GM21529 (cell line): ENCODE data around the gene ZBTB8OS.
"Not testable (repeated sequence)": the region's sequence is repeated elsewhere in the genome, so short reads cannot be mapped to it uniquely, and the experiment has no call there.

Source experiments
- ATAC-seq: cut with Tn5 transposase; IDR thresholded peaks from one replicate; pipeline ENCODE4 v1.9.1; 2021; ENCODE audit not compliant: unreplicated experiment

Gene ZBTB8OS

DNA sequence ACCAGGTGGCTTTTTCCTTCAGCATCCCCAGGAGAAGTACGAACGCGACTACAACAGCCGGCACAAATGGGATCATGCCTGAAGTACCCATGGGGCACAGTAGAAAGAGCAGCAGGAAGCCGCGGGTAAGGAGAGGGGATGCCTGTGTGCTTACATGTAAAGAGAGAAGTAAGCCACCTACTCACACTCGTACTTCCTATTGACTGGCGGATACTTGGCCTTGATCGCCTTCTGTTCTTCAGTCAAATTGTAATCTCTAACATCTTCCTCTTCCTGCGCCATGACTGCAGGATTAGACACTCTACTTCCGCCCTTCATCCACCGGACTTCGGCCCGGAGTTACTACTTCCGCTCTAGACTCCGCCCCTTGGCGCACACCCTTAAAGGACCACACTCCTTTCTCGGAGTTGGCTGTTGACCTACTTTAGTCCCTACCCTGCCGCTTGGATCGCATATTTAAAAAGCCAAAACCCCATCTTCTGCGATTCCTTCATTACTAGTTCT lies at the start of gene ZBTB8OS:
TSS of gene ZBTB8OS (minus strand) at position 303 of the 504 bp plus-strand sequence. CDS start at position 282, 21 bp downstream.
- peak; percentile 62 for ATAC-seq

DNA sequence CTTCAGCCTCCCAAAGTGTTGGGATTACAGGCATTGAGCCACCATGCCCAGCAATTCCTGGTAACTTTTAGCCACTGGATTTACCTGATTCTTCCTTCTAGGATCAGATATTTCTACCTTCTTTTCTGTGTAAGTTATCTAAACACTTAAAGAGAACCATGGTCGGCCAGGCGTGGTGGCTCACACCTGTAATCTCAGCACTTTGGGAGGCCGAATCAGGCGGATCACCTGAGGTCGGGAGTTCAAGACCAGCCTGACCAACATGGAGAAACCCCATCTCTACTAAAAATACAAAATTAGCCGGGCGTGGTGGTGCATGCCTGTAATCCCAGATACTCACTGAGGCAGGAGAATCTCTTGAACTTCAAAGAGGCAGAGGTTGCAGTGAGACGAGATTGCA lies 46.6 kb upstream of the ZBTB8OS start:
- not testable (repeated sequence) for ATAC-seq

DNA sequence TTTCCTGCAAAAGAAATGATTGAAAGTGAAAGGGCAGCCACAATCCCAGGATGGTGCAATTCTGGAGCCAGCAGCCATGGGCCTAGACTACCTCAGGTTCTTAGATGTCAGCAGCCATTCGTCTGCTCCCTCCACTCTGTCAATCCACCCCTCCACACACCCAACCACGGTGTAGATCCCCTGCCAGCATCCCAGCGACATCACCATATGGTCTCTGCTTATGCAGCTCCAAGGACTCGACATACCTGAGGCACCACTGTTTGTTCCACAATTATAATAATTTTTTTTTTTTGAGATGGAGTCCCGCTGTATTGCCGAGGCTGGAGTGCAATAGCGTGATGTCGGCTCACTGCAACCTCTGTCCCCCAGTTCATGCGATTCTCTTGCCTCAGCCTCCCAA lies 45.7 kb upstream of the ZBTB8OS start:
- ATAC-seq = no peak

DNA sequence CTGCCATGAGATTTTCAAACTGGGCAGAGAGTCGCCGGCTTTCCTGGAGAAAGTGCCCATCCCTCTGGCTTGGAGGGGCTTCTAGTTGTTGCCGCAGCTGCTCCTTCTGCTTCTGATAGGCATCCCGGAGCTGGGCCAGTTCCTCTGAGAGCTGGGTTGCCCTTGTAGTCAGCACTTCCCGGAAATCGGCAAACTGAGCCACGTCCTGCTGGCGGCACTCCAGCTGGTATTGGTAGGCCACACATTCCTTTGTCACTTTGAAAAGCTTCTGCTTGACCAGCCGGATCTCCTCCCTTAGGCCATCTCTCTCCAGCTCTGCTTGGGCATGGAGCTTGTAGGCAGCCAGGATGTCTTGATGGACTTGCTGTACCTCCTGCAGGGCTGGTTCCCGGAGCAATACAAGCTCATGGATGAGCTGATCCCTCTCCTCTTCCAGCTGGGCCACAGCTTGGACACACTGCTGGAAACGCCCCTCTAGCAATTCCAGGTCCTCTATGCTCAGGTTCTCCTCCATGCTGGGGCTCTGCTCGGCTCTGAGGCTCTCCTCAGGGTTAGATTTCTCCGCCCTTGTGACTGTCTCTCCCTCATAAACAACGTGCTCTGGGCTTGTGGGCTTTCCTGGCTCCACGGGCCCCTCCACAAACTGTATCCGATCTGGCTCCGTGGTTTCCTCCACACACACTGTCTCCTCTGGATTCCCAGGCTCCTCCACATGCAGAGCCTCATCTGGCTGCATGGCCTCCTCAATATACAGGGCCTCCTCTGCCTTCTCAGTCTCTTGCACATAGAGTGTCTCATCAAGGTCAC lies 45.0 kb upstream of the ZBTB8OS start:
- no peak for ATAC-seq

DNA sequence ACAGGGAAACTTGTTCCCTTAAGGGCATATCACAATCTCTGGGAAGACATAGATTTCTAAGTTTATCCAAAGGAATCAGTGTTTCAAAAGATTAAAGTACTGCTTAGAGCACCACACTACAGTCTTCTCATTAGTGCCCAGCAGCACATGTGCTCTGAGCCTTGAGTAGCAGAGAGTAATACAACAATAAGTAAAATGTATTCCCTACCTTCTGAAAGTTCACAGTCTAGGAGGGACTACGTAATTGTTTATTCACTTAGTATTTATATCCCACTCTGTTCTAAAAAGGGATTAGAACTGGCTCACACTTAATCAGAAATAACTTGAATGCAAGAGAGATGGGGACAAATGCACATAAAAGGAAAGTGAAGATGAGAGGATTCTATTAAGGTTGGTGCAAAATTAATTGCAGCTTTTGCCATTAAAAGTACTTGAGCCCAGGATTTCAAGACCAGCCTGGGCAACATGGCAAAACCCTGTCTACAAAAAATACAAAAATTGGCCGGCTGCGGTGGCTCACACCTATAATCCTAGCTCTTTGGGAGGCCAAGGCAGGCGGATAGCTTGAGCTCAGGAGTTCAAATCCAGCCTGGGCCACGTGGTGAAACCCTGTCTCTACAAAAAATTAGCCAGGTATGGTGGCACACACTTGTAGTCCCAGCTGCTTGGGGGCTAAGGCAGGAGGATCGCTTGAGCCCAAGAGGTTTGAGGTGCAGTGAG lies 43.3 kb upstream of the ZBTB8OS start:
- no peak for ATAC-seq

DNA sequence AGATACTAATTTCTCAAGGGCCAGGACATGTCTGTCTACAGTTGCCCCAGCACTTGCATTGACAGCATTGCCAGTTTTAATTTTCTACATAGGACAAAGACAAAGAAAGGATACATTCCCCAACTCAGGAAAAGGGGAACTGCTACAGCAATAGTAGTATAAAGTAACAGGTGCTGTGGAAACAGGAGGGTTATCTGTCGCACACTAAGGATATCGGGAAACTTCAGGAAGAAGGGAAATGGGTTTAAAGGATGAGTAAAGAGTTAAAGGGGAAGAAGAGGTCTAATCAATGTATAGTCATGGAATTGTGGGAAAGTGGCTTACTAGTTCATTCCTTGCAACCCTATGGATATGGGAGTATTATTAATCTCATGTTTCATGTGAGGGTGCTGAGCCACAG lies 36.0 kb upstream of the ZBTB8OS start:
- ATAC-seq = no peak

DNA sequence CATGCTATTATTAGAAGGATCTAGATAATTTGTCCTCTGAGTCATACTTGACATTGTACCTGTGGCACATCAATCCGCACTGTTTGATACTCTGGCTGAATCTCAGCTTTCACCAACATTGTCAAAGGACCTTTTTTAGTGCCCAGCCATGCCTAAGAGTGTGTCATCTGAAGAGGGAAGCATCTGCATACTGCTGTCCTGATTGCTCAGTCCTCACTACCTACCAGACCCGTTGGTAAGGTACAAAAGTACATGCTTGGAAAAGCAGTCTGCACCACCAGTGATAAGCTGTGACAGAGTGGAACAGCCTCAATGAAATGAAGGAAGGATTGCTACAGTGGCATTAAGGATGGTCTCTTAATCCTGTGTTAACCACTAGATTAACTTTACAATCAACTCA lies 35.1 kb upstream of the ZBTB8OS start:
- no peak for ATAC-seq

DNA sequence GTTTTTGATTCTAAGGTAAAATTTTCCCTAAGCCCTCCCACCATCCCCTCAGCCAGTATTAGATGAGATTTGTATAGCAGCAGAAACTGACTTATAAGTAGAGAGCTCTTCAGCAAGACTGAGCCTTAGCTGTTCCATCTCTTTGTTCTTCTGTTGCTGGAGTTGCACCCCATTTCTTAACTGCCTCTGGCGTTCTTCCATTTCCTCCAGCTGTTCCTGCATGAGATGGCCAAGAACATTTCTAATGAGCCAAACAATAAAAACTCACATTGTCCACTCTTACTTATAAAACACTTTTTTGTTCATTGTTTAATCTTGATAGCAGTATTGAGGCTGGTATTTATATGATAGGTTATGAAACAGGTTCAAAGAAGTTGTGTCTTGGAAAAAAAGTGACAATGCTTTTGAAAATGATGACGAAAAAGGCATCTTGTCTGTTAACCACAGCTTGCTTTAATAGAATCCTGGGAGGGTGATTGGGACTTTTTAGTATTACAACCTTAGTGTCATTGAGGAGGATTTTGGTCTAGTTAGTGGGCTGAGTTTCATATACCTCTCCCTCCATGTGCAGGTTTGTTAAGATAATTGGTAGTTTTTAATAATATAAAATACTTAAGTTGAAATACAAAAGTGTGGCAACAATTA lies 33.9 kb upstream of the ZBTB8OS start:
- ATAC-seq = no peak

DNA sequence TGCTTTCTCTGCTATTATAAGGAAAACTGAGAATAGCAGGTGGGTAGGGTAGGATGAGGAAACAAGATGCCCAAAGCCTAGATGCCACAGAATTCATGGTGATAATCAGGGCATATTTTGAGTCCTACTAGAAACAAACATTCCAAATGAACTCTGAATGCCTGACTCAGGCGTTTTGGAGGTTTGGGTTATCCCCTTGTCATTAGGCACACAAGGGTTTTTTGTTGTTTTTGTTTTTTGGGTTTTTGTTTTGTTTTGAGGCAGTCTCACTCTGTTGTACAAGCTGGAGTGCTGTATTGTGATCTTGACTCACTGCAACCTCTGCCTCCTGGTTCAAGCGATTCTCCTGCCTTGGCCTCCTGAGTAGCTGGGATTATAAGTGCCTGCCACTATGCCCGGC lies 33.0 kb upstream of the ZBTB8OS start:
- no peak for ATAC-seq

DNA sequence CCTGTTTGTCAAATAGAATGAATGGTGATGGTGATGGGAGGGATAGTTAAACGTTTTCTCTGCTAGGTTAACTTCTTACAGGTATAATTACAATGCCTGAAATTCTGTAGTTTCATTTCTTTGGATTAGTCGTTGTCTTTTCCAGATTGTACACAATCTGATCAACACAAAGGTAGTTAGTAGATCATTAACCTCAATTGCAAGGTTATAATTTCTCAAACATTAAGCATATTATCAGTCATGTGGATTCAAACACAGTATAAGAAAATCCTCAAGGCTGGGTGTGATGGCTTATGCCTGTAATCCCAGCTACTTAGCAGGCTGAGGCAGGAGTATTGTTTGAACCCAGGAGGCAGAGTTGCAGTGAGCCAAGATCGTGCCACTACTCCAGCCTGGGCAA lies 31.6 kb upstream of the ZBTB8OS start:
- no peak for ATAC-seq

DNA sequence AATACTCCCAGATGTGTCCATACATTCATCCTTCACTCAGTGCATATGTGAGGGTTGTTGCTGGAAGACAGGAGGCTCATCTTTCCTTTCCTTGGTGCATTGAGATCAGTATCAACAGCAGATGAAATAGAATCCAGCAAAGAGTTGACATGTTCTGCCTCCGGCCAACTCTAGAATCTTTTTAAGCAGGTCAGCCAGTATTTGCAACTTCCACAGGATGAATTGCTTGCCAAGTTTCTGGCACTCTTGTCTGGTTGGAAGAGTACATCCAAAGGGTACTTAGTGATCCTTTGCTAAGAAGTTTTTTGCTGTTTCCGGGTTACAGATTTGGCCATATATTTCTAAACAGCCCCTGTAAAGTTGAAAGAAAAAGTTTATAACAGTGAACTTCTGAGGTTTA lies 31.2 kb upstream of the ZBTB8OS start:
- ATAC-seq = no peak

DNA sequence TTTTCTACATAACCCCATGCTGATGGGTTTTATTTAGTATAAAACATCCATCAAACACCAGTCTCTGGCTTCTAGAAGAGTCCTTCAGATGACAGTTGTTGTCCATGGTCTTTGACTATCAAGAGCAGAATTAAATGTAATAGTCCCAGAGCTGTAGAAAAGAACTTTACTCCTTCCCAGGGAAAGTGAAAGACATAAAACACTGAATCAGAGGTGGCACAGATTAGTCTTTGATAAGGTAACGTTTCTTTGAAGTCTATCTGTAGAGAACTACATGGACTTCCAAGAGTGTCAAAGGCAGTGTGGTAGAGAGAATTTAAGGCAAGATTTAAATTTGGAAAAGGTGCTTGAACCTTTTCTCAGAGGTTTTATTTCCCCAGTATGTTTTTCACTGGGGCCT lies 30.3 kb upstream of the ZBTB8OS start:
- ATAC-seq = no peak

DNA sequence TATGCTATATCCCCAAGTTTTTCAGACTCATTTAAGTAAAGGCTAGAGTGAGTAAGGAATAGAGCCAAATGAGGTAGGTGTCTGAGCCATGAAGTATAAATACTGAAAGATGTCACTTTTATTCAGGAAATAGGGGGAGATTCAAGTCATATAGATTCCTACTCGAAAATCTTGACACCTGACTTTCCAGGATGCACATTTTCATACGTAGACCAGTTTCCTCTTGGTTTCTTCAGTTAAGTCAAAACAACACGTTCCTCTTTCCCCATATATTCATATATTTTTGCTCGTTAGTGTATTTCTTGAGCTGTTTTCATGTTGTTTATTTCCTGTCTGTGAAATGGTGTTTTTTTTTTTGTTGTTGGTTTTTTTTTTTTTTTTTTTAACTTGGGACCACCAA lies 29.6 kb upstream of the ZBTB8OS start:
- ATAC-seq = not testable (repeated sequence)

DNA sequence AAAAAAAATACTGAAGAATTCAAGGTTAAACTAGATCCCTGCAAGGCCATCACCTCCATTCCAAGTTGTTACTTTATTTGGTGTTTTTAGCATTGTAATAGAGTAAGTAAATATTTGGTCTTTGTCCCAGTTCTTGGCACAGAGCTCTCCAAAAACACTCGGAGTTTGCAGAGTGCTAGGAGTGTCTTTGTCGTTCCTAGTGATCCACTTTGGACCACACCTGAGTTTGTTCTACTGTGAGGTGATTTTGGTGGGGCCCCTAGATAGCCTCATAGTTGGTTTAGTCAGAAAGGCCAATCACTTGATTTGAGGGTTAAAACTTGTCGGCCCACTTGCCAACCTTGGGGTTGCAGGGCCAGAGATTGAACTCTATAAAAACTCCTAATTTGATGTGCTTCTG lies 26.6 kb upstream of the ZBTB8OS start:
- ATAC-seq = no peak

DNA sequence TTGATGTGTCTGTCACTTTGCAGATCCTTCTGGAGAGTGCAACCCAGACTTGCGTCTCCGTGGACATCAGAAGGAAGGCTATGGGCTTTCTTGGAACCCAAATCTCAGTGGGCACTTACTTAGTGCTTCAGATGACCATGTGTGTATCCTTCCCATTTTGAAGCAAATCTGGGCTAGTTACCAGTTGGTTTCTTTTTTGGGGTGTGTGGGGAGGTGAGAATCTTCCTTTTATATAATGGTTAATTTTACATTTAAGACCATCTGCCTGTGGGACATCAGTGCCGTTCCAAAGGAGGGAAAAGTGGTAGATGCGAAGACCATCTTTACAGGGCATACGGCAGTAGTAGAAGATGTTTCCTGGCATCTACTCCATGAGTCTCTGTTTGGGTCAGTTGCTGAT lies 18.4 kb upstream of the ZBTB8OS start:
- ATAC-seq = not testable (repeated sequence)

DNA sequence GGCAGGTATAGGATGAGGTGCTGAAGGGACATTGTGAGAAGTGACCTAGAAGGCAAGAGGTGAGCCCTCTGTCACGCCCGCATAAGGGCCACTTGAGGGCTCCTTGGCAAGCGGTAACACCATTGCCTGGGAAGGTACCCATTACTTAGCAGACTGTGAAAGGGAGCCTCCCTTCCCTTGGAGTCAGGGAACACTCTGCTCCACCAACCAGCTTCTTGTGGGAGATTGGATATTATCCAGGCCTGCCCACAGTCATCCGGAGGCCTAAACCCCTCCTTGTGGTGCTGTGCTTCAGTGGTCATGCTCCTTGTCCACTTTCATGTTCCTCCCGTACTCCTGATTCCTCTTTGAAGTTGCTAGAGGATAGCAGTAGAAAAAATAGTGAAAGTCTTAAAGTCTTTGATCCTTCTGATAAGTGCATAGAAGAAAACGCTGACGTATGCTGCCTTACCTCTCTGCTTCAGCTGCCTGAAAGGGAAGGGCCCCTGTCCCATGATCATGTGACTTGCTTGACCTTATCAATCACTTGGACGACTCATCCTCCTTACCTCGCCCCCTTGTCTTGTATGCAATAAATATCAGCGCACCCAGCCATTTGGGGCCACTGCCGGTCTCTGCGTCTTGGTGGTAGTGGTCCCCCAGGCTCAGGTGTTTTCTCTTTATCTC lies 16.7 kb upstream of the ZBTB8OS start:
- ATAC-seq = no peak

DNA sequence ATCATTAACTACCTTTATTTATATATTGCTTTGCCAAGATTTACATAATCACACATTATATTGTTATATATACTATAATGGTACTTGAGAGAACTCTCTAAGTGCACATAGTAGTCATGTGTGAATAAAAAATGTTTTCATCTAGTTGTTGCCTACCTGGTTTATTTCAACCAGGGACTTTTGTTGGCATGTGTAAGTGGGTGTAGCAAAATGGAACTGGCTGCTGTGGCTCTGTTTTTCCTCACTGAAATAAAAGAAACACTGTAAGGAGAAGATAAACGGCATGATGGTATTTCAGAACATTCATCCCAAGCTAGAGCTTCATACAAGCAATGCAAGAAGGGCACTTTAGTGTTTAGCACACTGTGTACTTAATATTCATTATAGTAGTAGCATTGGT lies 15.6 kb upstream of the ZBTB8OS start:
- no peak for ATAC-seq

DNA sequence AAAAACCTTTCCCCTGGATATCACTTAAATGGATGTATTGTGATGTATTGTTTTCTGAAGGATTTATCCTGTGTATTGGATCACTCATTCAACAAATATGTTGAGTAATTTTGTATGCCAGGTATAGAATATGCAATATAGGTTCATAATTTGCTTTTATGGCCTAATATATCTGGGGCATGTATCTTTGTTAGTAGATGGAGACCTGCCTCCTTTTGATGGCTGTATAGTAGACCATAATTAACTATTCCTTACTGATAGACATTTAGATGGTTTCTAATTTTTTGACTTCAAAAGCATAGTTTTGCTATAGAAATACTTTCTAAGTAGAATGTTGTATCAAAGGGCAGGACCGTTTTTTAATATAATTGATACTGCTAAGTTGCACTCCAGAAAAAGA lies 9.2 kb upstream of the ZBTB8OS start:
- ATAC-seq = no peak

DNA sequence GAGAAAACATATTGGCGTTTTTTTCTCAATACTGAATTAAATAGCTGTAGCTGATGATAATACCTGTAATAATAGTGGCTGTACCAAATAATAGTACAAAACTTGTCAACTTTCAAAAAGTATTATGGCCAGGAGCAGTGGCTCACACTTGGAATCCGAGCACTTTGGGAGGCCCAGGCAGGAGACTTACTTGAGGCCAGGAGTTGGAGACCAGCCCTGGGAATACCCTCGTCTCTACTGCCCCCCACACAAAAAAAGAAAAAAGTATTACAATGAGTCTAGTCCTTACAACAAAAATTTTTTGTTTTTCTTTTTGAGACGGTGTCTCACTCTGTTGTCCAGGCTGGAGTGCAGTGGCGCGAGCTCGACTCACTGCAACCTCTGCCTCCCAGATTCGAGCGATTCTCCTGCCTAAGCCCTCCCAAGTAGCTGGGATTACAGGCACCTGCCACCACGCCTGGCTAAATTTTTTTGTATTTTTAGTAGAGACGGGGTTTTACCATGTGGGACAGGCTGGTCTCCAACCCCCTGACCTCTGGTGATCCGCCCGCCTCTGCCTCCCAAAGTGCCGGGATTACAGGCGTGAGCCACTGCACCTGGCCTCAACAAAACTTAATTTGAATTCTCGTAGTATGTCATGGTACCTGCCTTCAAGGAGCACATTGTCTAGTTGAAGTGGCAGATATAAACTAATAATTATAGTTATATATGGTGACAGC lies 2.1 kb upstream of the ZBTB8OS start:
- ATAC-seq = no peak

DNA sequence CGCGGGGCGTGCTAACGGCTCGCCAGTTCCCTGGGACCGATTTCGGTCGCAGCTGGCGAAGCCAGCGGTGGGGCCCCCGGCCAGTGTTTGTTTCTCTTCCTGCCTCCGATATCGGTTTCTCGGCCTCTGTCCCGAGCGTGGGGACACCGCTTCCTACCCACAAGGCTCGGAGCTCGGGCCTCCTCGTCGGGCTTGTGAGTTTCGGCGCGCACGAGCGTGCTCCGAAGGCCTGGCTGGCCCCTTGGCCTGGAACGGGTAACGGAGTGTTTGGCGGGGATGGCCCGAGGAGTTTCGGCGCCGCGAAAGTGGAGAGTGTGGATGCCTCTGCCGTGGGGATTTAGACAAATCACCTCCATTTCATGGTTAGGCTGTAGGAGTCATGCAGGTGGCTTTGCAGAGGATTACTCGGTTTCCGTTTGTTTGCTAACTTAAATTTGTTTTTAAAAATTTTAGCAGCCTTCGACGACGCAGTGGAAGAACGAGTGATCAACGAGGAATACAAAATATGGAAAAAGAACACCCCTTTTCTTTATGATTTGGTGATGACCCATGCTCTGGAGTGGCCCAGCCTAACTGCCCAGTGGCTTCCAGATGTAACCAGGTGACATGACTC lies 1.2 kb upstream of the ZBTB8OS start:
- peak; percentile 12 for ATAC-seq
